ENCODE results near the gene PLK3. TPM values are rescaled to one million over a fixed set of nuclear protein-coding genes. Genes with fewer than 3 reads are reported as not detected.

PLK3 gene
- total and polyA plus RNA-seq, 9 of the 15 experiments (the other 6 are each of a cell fraction or from before 2014, with no cell fraction given) = 0.52 to 22.7 (median 11.0) TPM

DNA sequence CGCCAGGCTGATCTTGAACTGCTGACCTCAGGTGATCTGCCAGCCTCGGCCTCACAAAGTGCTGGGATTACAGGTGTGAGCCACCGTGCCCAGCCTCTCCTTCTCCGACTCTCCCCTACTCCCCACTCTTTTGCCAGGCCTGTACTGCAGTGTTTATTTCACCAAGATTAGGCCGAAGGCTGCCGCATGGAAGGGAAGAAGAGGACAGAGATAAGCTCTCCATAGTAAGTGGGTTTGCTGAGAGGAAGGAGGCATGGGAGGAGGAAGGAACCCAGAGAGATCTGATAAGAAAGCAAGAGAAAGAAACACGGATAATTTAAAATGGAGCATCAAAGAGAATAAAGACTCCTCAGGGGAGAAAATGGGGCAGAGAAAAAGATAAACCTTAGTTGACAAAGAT, 34.2 kb downstream of the PLK3 start:
- BruUV-seq (replicated peaks) = no TSS peak
- in situ Hi-C loops (cut with MboI) = no loop called here
- CTCF ChIA-PET (ENCODE audit: low intra/inter-chr PET ratio) = no interaction called here
- FAIRE-seq = peak; percentile 6
- Histone ChIP-seq H3K79me2 (ENCODE audit: control insufficient read depth, insufficient read depth, low read length) (no peaks in the 10 kb centered on the region), H3K9ac (ENCODE audit: insufficient read depth in 1 of 2, low read depth in 2 of 2, low read length in 2 of 2) (peak overlapping the region in 1 of 2 experiments; percentile 78; a peak in 1 of 4 replicates), H3K27ac (ENCODE audit: extremely low read depth, low read depth, low read length) (no peak overlapping the region), H3K4me2 (ENCODE audit: insufficient read depth, low read length) (peak overlapping the region; percentile 29), H3K27me3 (ENCODE audit: control insufficient read depth in 2 of 2, insufficient read depth in 2 of 2, low read length in 2 of 2) (no peaks in the 10 kb centered on the region), H3K9me1 (ENCODE audit: control insufficient read depth, insufficient read depth, low read length) (no peaks in the 10 kb centered on the region), H4K20me1 (replicated peaks; ENCODE audit: control insufficient read depth, insufficient read depth, low read length) (no peaks in the 10 kb centered on the region), H3K9me3 (replicated peaks; ENCODE audit: control insufficient read depth, insufficient read depth, low read depth, low read length) (no peaks in the 10 kb centered on the region), H3K4me1 (replicated peaks in 1 of 2; ENCODE audit: control insufficient read depth in 2 of 2, insufficient read depth in 2 of 2, low read length in 2 of 2) (peaks cover 43 to 51% of the 10 kb centered on the region in 2 experiments), H3K4me3 (no peak overlapping the region), H2AFZ (ENCODE audit: low read depth, low read length) (0 out of 2 replicates have a peak overlapping the region, but pooled peaks have one; percentile 16), H3K36me3 (ENCODE audit: control insufficient read depth, insufficient read depth, low read length) (no peaks in the 10 kb centered on the region)
- DNase-seq (ENCODE audit: extremely low read depth in 1 of 4, low spot score in 3 of 4) = peak in 1 of 4 experiments; percentile 41
- intact Hi-C loops (cut with micrococcal nuclease) = loop anchor here (5.0 to 10.0 kb wide), 2 partner anchors 42 to 390 kb away; no protein-coding TSS in a partner anchor
- POLR2A ChIA-PET = interaction anchor here (0.6 to 11.1 kb wide), 5 partner anchors 9 to 465 kb away, joined by 3 to 217 read pairs (median 3); partner anchors contain the start of gene PTCH2
- WGBS (ENCODE audit: insufficient coverage, low coverage, missing lambda C conversion rate) = 12% methylated on average over 7 of the region's 7 CpGs
- ATAC-seq = no peak
- peak in 1 of 2 experiments; percentile 39; a peak in 1 of 4 replicates for TF ChIP-seq UBTF (IDR thresholded peaks at IDR 0.05; ENCODE audit: borderline replicate concordance in 1 of 2, low read depth in 2 of 2, low read length in 2 of 2)
- TF ChIP-seq ZEB2 (IDR thresholded peaks at IDR 0.05) = peak; percentile 50; the same call in 1 of the 2 replicates
- peak; percentile 31; the same call in 1 of the 2 replicates for TF ChIP-seq CXXC5 (CRISPR knock-in tag; IDR thresholded peaks at IDR 0.05)
- TF ChIP-seq MYC (IDR thresholded peaks at IDR 0.05; ENCODE audit: low read depth, low read length) = peak; percentile 70
- TF ChIP-seq MYC (CRISPR knock-in tag; IDR thresholded peaks at IDR 0.05; ENCODE audit: borderline replicate concordance, low read depth) = no peak
- TF ChIP-seq ZNF232 (CRISPR knock-in tag; IDR thresholded peaks at IDR 0.05) = no peak
- 0 out of 4 replicates have a peak, but pooled peaks of 1 of the 2 experiments have one; percentile 42 for TF ChIP-seq MNT (conservative IDR thresholded peaks at IDR 0.05)
- TF ChIP-seq DPF2 (IDR thresholded peaks at IDR 0.05) = peak; percentile 37; the same call in 1 of the 2 replicates
- TF ChIP-seq, protein P1, sequence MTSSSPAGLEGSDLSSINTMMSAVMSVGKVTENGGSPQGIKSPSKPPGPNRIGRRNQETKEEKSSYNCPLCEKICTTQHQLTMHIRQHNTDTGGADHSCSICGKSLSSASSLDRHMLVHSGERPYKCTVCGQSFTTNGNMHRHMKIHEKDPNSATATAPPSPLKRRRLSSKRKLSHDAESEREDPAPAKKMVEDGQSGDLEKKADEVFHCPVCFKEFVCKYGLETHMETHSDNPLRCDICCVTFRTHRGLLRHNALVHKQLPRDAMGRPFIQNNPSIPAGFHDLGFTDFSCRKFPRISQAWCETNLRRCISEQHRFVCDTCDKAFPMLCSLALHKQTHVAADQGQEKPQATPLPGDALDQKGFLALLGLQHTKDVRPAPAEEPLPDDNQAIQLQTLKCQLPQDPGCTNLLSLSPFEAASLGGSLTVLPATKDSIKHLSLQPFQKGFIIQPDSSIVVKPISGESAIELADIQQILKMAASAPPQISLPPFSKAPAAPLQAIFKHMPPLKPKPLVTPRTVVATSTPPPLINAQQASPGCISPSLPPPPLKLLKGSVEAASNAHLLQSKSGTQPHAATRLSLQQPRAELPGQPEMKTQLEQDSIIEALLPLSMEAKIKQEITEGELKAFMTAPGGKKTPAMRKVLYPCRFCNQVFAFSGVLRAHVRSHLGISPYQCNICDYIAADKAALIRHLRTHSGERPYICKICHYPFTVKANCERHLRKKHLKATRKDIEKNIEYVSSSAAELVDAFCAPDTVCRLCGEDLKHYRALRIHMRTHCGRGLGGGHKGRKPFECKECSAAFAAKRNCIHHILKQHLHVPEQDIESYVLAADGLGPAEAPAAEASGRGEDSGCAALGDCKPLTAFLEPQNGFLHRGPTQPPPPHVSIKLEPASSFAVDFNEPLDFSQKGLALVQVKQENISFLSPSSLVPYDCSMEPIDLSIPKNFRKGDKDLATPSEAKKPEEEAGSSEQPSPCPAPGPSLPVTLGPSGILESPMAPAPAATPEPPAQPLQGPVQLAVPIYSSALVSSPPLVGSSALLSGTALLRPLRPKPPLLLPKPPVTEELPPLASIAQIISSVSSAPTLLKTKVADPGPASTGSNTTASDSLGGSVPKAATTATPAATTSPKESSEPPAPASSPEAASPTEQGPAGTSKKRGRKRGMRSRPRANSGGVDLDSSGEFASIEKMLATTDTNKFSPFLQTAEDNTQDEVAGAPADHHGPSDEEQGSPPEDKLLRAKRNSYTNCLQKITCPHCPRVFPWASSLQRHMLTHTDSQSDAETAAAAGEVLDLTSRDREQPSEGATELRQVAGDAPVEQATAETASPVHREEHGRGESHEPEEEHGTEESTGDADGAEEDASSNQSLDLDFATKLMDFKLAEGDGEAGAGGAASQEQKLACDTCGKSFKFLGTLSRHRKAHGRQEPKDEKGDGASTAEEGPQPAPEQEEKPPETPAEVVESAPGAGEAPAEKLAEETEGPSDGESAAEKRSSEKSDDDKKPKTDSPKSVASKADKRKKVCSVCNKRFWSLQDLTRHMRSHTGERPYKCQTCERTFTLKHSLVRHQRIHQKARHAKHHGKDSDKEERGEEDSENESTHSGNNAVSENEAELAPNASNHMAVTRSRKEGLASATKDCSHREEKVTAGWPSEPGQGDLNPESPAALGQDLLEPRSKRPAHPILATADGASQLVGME (CRISPR knock-in tag; IDR thresholded peaks at IDR 0.05) = no peak
- no peak for TF ChIP-seq NELFE (IDR thresholded peaks at IDR 0.05; ENCODE audit: insufficient read depth, insufficient read length)
- peak; percentile 31; the same call in 1 of the 2 replicates for TF ChIP-seq L3MBTL2 (IDR thresholded peaks at IDR 0.05)
- TF ChIP-seq XRCC5 (IDR thresholded peaks at IDR 0.05; ENCODE audit: low read depth, low read length) = no peak
- TF ChIP-seq ARID1B (IDR thresholded peaks at IDR 0.05) = peak; percentile 46; the same call in 1 of the 2 replicates
